SU-DHL-6 (cell line): ENCODE results near the gene TMEM163.

ENCODE experiments used
- H2AFZ ChIP-seq: fragments of 200-600 bp; sonication (generic); 2 replicates; pipeline ENCODE4 v1.6.1; 2014; ENCODE audit warnings: low read depth, mild to moderate bottlenecking, moderate library complexity, mixed read lengths, antibody characterized with exemption, low read length; ENCODE audit not compliant: severe bottlenecking
- H3F3A ChIP-seq: fragments of 200-600 bp; shearing (Covaris generic); 2 replicates; pipeline ENCODE4 v1.6.0; 2016; ENCODE audit warnings: antibody characterized with exemption, mild to moderate bottlenecking; ENCODE audit not compliant: insufficient read depth
- H3K27ac ChIP-seq: fragments of 200-600 bp; sonication (generic); 2 replicates; pipeline ENCODE4 v1.5.1; 2016; ENCODE audit warnings: low read depth, mild to moderate bottlenecking, low read length, moderate library complexity, mixed read lengths
- H3K27me3 ChIP-seq: fragments of 200-600 bp; sonication (generic), shearing (Covaris generic); 2 replicates; pipeline ENCODE4 v1.6.0; 2014; ENCODE audit warnings: mild to moderate bottlenecking, low read length
- H3K36me3 ChIP-seq: fragments of 200-600 bp; sonication (generic); 2 replicates; pipeline ENCODE4 v1.6.1; 2014; ENCODE audit warnings: mild to moderate bottlenecking, low read length, mixed read lengths
- H3K4me2 ChIP-seq: fragments of 300-600, 200-600 bp; shearing (Covaris generic), sonication (generic); 2 replicates; pipeline ENCODE4 v1.6.0; 2014; ENCODE audit warnings: low read length, low read depth, mild to moderate bottlenecking; ENCODE audit not compliant: poor library complexity, severe bottlenecking
- H3K4me3 ChIP-seq: fragments of 200-600 bp; sonication (generic); 2 replicates; pipeline ENCODE4 v1.5.1; 2014; ENCODE audit warnings: antibody characterized with exemption, low read length, mild to moderate bottlenecking, mixed read lengths; ENCODE audit not compliant: insufficient read depth, poor library complexity, severe bottlenecking
- H3K79me2 ChIP-seq: fragments of 200-600 bp; sonication (generic); 2 replicates; pipeline ENCODE4 v1.6.1; 2014; ENCODE audit warnings: mild to moderate bottlenecking, low read length, moderate library complexity; ENCODE audit not compliant: insufficient read depth
- H3K9ac ChIP-seq: fragments of 200-600 bp; sonication (generic); 2 replicates; pipeline ENCODE4 v1.7.0; 2014; ENCODE audit warnings: mild to moderate bottlenecking, low read length
- H3K9me2 ChIP-seq: fragments of 200-600 bp; sonication (generic); replicated peaks from 2 replicates; pipeline ENCODE4 v1.6.1; 2014; ENCODE audit warnings: low read length; ENCODE audit not compliant: insufficient read depth
- H3K9me3 ChIP-seq: fragments of 200-600 bp; sonication (generic); 2 replicates; pipeline ENCODE4 v1.6.1; 2014; ENCODE audit warnings: low read length, mixed read lengths; ENCODE audit not compliant: insufficient read depth
- H4K20me1 ChIP-seq: fragments of 200-600 bp; sonication (generic); 2 replicates; pipeline ENCODE4 v1.6.1; 2014; ENCODE audit warnings: low read depth, mild to moderate bottlenecking, antibody characterized with exemption, low read length, moderate library complexity, mixed read lengths
- EZH2phosphoT487 ChIP-seq: fragments of 200-600 bp; sonication (generic), shearing (Covaris generic); conservative IDR thresholded peaks from 2 replicates; pipeline ENCODE4 v1.6.1; 2018; ENCODE audit warnings: mild to moderate bottlenecking, antibody characterized with exemption, low read length, moderate library complexity, mixed read lengths
- TF ChIP-seq, protein P1 (sequence below): fragments of 200-600 bp; sonication (generic); IDR thresholded peaks from one replicate; pipeline ENCODE4 v1.5.1; 2017; ENCODE audit warnings: antibody characterized with exemption, mild to moderate bottlenecking, low read length, moderate library complexity; ENCODE audit not compliant: insufficient read depth, poor library complexity, severe bottlenecking

Gene TMEM163

DNA sequence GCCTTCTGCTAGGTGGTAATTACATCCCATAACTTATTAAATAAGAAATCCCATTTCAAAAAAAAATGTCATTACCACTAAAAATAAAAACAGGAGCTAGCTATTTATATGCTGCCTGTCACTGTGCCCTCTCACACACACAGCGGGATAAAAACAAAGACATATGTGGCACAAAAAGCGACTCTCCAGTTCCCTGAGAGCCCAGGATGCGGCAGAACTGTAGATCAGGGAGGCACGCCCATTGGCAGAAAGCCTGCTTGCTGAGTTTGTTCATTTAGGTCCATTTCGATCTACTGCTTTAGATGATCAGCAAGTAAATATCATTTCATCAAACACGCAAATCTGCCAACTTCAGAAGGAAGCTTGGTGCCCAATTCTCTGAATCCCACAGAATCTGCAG is 124.4 kb downstream of the TMEM163 start:
- Histone ChIP-seq H3K27ac (no peak overlapping the region), H3K9me2 (no peaks in the 10 kb centered on the region), H2AFZ (no peak overlapping the region), H3K9ac (no peak overlapping the region), H3K36me3 (no peaks in the 10 kb centered on the region), H3K4me2 (no peak overlapping the region), H3K4me3 (no peak overlapping the region), H4K20me1 (no peaks in the 10 kb centered on the region), H3F3A (no peaks in the 10 kb centered on the region), H3K79me2 (no peaks in the 10 kb centered on the region), H3K9me3 (peaks cover 13% of the 10 kb centered on the region; the same call in 1 of the 2 replicates), H3K27me3 (no peaks in the 10 kb centered on the region)
- TF ChIP-seq EZH2phosphoT487, result no peak
- TF ChIP-seq, protein P1, sequence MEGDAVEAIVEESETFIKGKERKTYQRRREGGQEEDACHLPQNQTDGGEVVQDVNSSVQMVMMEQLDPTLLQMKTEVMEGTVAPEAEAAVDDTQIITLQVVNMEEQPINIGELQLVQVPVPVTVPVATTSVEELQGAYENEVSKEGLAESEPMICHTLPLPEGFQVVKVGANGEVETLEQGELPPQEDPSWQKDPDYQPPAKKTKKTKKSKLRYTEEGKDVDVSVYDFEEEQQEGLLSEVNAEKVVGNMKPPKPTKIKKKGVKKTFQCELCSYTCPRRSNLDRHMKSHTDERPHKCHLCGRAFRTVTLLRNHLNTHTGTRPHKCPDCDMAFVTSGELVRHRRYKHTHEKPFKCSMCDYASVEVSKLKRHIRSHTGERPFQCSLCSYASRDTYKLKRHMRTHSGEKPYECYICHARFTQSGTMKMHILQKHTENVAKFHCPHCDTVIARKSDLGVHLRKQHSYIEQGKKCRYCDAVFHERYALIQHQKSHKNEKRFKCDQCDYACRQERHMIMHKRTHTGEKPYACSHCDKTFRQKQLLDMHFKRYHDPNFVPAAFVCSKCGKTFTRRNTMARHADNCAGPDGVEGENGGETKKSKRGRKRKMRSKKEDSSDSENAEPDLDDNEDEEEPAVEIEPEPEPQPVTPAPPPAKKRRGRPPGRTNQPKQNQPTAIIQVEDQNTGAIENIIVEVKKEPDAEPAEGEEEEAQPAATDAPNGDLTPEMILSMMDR, result no peak

DNA sequence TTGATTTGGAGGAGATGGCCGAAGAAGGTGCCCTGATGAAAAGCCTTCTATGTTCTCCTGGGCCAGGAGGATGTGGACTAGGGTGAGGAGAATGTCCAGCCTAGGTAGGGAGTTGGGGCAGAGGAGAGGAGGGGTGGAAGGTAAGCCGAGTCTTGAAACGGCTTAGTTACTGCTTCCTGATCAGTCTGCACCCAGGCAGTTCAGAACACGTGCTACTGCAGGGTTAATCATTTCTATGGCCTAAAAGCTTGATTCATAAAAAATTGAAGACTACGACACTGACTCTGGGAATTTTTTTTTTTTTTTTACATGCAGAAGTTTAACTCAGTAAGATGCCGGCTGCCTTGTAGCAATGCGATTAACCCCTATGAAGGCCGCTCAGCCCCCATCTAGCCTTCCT is 125.3 kb downstream of the TMEM163 start:
- H3K36me3 ChIP-seq, result no peaks in the 10 kb centered on the region
- H3K9me2 ChIP-seq, result no peaks in the 10 kb centered on the region
- no peaks in the 10 kb centered on the region for H3K79me2 ChIP-seq
- peaks cover 13% of the 10 kb centered on the region; the same call in 1 of the 2 replicates for H3K9me3 ChIP-seq
- no peak overlapping the region for H3K27ac ChIP-seq
- H3K4me2 ChIP-seq, result no peak overlapping the region
- H3K4me3 ChIP-seq, result no peak overlapping the region
- H3K27me3 ChIP-seq, result no peaks in the 10 kb centered on the region
- no peaks in the 10 kb centered on the region for H3F3A ChIP-seq
- no peak overlapping the region for H2AFZ ChIP-seq
- TF ChIP-seq EZH2phosphoT487, result no peak
- TF ChIP-seq, protein P1, result no peak
- no peak overlapping the region for H3K9ac ChIP-seq
- H4K20me1 ChIP-seq, result no peaks in the 10 kb centered on the region

DNA sequence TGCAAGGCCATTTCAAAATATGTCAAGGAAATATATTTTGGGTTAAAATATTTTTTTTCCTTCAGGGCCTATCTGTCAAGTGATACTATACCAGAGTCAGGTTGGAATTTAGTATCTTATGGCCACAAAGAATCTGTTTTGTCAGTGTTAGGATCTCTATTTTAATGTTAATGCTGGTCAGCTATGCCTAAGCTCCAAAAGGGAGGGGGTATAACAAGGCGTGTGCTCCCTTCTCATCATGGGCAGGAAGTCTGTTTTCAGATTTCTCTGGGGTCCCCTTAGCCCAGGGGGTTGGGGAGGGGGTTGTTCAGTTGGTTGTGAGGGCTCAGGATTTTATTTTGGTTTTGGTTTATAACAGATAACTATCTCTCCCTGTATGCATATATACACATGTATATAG is 126.4 kb downstream of the TMEM163 start:
- Histone ChIP-seq H3F3A (no peaks in the 10 kb centered on the region), H3K4me2 (no peak overlapping the region), H3K9ac (no peak overlapping the region)

More for the DNA sequence above, 126.4 kb downstream of the TMEM163 start:
- Histone ChIP-seq H3K9me3 (peaks cover 13% of the 10 kb centered on the region; the same call in 1 of the 2 replicates), H4K20me1 (no peaks in the 10 kb centered on the region), H3K27ac (no peak overlapping the region), H3K4me3 (no peak overlapping the region), H2AFZ (no peak overlapping the region), H3K79me2 (no peaks in the 10 kb centered on the region), H3K27me3 (no peaks in the 10 kb centered on the region), H3K9me2 (no peaks in the 10 kb centered on the region), H3K36me3 (no peaks in the 10 kb centered on the region)
- TF ChIP-seq, protein P1, result no peak
- no peak for TF ChIP-seq EZH2phosphoT487
